MM.1S (cell line): ENCODE data around the gene FBXL17.

Source experiments
- DNase-seq: peaks from one replicate; pipeline ENCODE4 v3.0.0-alpha.2; 2015
- H2AFZ ChIP-seq: fragments of 300-600 bp; sonication (generic); 2 replicates; pipeline ENCODE4 v1.6.0; 2016; ENCODE audit warnings: antibody characterized with exemption, low read length
- H3F3A ChIP-seq: fragments of 300-600 bp; sonication (generic); 2 replicates; pipeline ENCODE4 v1.6.1; 2016; ENCODE audit warnings: mild to moderate bottlenecking, antibody characterized with exemption, low read length, moderate library complexity, mixed read lengths; ENCODE audit not compliant: insufficient read depth
- H3K27ac ChIP-seq: fragments of 300-600 bp; sonication (generic); 2 replicates; pipeline ENCODE4 v1.5.1; 2016; ENCODE audit warnings: mild to moderate bottlenecking, low read length
- H3K27me3 ChIP-seq: fragments of 300-600 bp; sonication (generic); replicated peaks from 2 replicates; pipeline ENCODE4 v1.6.0; 2016; ENCODE audit warnings: low read length; ENCODE audit not compliant: insufficient read depth
- H3K36me3 ChIP-seq: fragments of 300-600 bp; sonication (generic); replicated peaks from 2 replicates; pipeline ENCODE4 v1.6.1; 2016; ENCODE audit warnings: mild to moderate bottlenecking, low read length, mixed read lengths; ENCODE audit not compliant: insufficient read depth
- H3K4me1 ChIP-seq: fragments of 300-600 bp; sonication (generic); 2 replicates; pipeline ENCODE4 v1.6.1; 2016; ENCODE audit warnings: low read length, mixed read lengths
- H3K4me2 ChIP-seq: fragments of 300-600 bp; sonication (generic); 2 replicates; pipeline ENCODE4 v1.6.0; 2016; ENCODE audit warnings: low read depth, low read length
- H3K4me3 ChIP-seq: fragments of 300-600 bp; sonication (generic); 2 replicates; pipeline ENCODE4 v1.5.1; 2016; ENCODE audit warnings: low read length, mixed read lengths
- H3K79me2 ChIP-seq: fragments of 300-600 bp; sonication (generic); 2 replicates; pipeline ENCODE4 v1.6.1; 2016; ENCODE audit warnings: mixed run types, low read length, mixed read lengths
- H3K9ac ChIP-seq: fragments of 300-600 bp; sonication (generic); 2 replicates; pipeline ENCODE4 v1.6.1; 2016; ENCODE audit warnings: low read length, mixed read lengths
- H3K9me2 ChIP-seq: fragments of 300-600 bp; sonication (generic); replicated peaks from 2 replicates; pipeline ENCODE4 v1.6.1; 2016; ENCODE audit warnings: mild to moderate bottlenecking, low read length, mixed read lengths; ENCODE audit not compliant: insufficient read depth
- H3K9me3 ChIP-seq: fragments of 300-600 bp; sonication (generic); replicated peaks from 2 replicates; pipeline ENCODE4 v1.6.1; 2016; ENCODE audit warnings: mild to moderate bottlenecking, low read length, mixed read lengths; ENCODE audit not compliant: insufficient read depth
- H4K20me1 ChIP-seq: fragments of 300-600 bp; sonication (generic); 2 replicates; pipeline ENCODE4 v1.6.1; 2016; ENCODE audit warnings: mild to moderate bottlenecking, low read length, moderate library complexity, mixed read lengths; ENCODE audit not compliant: insufficient read depth
- EZH2 ChIP-seq: fragments of 300-600 bp; sonication (generic); optimal IDR thresholded peaks from 2 replicates; pipeline ENCODE3; 2017; ENCODE audit warnings: low read depth, mild to moderate bottlenecking, antibody characterized with exemption, low read length, mixed read lengths
- EZH2phosphoT487 ChIP-seq: fragments of 300-600 bp; sonication (generic); IDR thresholded peaks from 2 replicates; pipeline ENCODE4 v1.6.1; 2018; ENCODE audit warnings: antibody characterized with exemption, low read length
- TF ChIP-seq, protein P1 (sequence below): fragments of 300-600 bp; sonication (generic); IDR thresholded peaks from 2 replicates; pipeline ENCODE4 v1.5.1; 2016; ENCODE audit warnings: antibody characterized with exemption, low read length, mixed read lengths

FBXL17 gene

DNA sequence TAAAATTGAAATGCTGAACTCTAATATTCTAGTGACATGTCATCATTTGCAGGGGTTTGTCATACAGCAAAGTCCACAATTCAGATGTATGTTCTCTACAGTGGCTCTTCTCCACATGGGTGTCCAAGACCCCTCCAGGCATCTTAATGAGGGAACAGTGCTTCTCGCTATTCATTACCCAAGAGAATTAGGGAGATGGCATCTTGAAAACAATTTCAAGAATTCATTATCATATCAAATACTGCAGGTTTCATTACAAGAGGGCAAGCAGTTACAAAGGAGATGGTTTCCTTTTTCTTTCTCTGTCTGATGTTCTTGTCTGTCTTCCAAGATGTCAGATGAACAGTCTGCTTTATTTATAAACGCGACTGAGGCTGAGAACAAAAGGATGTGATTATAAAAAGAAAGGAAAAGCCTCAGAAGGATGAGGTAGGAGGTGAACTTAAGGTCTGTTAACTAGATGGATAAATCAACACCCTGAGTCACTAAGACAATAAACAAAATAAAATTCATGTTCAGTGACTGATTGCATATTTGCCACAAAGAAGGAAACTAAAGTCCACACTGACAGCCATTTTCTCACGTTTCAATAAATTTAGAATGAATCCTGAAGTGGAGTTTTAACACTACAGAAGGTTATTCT is 384.4 kb downstream of the FBXL17 start:
- TF ChIP-seq EZH2phosphoT487 (no peak), EZH2 (no peak)
- TF ChIP-seq, protein P1, sequence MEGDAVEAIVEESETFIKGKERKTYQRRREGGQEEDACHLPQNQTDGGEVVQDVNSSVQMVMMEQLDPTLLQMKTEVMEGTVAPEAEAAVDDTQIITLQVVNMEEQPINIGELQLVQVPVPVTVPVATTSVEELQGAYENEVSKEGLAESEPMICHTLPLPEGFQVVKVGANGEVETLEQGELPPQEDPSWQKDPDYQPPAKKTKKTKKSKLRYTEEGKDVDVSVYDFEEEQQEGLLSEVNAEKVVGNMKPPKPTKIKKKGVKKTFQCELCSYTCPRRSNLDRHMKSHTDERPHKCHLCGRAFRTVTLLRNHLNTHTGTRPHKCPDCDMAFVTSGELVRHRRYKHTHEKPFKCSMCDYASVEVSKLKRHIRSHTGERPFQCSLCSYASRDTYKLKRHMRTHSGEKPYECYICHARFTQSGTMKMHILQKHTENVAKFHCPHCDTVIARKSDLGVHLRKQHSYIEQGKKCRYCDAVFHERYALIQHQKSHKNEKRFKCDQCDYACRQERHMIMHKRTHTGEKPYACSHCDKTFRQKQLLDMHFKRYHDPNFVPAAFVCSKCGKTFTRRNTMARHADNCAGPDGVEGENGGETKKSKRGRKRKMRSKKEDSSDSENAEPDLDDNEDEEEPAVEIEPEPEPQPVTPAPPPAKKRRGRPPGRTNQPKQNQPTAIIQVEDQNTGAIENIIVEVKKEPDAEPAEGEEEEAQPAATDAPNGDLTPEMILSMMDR: no peak
- Histone ChIP-seq H3K4me2 (no peak overlapping the region), H3F3A (no peaks in the 10 kb centered on the region), H3K79me2 (no peaks in the 10 kb centered on the region), H3K36me3 (no peaks in the 10 kb centered on the region), H3K27ac (no peak overlapping the region), H3K4me1 (peaks cover under 1% of the 10 kb centered on the region; the same call in 1 of the 2 replicates), H3K9ac (no peak overlapping the region), H3K4me3 (no peak overlapping the region), H3K9me2 (no peaks in the 10 kb centered on the region), H3K9me3 (no peaks in the 10 kb centered on the region), H3K27me3 (no peaks in the 10 kb centered on the region), H2AFZ (no peak overlapping the region), H4K20me1 (no peaks in the 10 kb centered on the region)
- no peak for DNase-seq

DNA sequence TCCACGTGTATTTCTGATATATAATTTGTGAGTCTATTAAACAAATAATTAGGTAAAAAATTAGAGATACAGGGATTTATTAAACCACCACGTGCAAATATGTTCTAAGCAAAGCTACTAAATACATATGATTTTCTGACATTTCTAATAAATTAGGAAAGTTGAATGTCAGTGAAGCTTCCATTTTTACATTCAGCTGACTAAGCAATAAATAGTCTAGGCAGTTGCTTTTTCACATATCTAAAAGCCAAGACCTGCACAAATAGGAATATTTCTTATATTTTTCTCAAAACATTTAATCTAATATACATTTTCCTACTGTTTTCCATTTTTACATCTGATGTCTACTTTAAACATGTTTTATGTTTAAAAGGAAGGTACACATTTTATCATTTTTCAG is 388.6 kb downstream of the FBXL17 start:
- Histone ChIP-seq H3K27me3 (no peaks in the 10 kb centered on the region), H2AFZ (no peak overlapping the region), H3K9ac (no peak overlapping the region), H3K4me2 (no peak overlapping the region), H3K4me3 (no peak overlapping the region), H3F3A (no peaks in the 10 kb centered on the region), H4K20me1 (no peaks in the 10 kb centered on the region), H3K9me3 (no peaks in the 10 kb centered on the region), H3K4me1 (no peaks in the 10 kb centered on the region), H3K79me2 (no peaks in the 10 kb centered on the region), H3K36me3 (no peaks in the 10 kb centered on the region), H3K9me2 (no peaks in the 10 kb centered on the region), H3K27ac (no peak overlapping the region)
- no peak for TF ChIP-seq EZH2
- TF ChIP-seq EZH2phosphoT487: no peak
- TF ChIP-seq, protein P1: no peak
- DNase-seq: no peak

DNA sequence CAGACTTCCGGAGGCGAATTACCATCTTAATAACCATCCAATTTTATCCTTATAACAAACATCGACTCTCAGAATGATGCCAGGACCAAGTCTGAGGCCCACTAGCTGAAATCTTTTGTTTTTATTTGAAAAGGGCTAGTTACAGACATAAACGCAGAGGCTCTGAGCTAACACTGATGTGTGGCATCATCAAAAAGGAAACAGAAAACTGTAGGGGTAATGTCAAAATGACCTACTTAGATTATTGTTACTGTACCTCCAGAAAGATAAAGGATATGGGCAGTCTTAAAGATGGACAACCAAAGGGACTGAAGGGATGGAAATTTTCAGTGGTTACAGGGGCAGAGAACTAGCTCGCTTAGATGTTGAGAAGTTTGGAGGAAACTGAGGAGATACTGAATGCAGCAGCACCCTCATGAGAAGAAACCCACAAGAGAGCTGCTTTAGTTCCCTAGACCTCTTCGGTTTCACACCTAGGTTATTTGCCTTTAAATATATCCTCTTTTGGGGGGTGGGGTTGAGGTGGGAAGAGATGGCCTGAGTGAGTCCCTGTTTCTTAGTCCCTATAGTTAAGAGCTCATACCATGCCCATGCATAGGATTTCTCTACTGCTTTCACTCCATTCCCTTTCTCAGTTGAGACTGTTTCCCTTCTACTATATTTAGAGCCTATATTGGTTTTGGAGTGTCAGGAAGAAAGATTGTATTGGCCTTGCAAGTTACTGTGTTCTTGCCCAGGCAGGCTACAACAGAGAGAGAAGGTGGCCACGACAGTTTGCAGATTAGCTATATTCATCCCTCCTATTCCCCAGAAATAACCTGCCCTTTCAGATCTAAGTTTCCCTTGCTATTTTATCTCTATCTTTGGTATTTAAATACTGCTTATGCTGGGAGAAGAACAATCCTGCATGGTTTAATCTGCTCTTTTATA is 390.8 kb downstream of the FBXL17 start:
- Histone ChIP-seq H3K9ac (no peak overlapping the region), H3K27me3 (no peaks in the 10 kb centered on the region), H3K9me2 (no peaks in the 10 kb centered on the region), H3K4me3 (no peak overlapping the region), H3K4me2 (no peak overlapping the region), H3F3A (no peaks in the 10 kb centered on the region), H3K27ac (no peak overlapping the region), H3K36me3 (no peaks in the 10 kb centered on the region), H3K9me3 (no peaks in the 10 kb centered on the region), H4K20me1 (no peaks in the 10 kb centered on the region), H2AFZ (no peak overlapping the region), H3K4me1 (no peaks in the 10 kb centered on the region), H3K79me2 (no peaks in the 10 kb centered on the region)
- TF ChIP-seq EZH2phosphoT487 (no peak), EZH2 (no peak)
- TF ChIP-seq, protein P1: no peak
- DNase-seq: no peak
